Measurements from ENCODE around the gene PIK3C3. TPM values are rescaled to one million over a fixed set of nuclear protein-coding genes. Genes with fewer than 3 reads are reported as not detected.

PIK3C3 gene
- total RNA-seq, 1 experiment from 2014 or later, result 50.5 TPM

DNA sequence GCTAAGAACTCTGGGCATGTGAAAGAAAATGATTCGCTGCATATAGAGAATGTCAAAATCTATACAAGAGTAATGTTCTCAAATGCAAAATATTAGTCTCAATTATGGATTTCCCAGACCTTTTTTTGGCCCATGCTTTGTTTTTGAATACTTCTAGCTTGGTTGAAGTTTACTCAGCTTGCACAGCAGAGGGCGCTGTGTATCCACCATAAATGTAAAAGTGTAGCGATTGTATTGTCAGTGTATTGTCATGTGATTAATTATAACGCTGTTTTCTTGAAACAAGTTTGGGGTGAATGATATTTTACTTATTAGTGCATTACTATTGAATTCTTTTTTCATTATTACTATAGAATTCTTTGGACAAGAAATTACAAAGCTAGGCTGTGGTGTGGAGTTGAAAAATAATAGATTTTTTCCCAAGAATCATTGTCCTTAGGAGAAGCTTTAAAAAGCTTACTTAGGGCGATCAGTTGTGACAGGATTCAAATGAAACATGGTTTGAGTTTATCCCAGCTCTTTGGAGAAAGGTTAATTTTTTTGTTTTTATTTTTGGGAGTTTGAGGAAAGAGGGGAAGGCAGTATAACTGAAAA, 98.3 kb downstream of the PIK3C3 start:
- intact Hi-C loops (cut with micrococcal nuclease), result loop anchor here (2.0 to 5.0 kb wide), 3 partner anchors 62 to 1510 kb away; no protein-coding TSS in a partner anchor
- peak; percentile 56 for DNase-seq (ENCODE audit: unreplicated experiment)
- Mint-ChIP-seq H3K4me3 (ENCODE audit: unreplicated experiment) (no peak overlapping the region), H3K27ac (ENCODE audit: low read depth, unreplicated experiment) (peak overlapping the region; percentile 59), H3K27me3 (ENCODE audit: insufficient read depth, unreplicated experiment) (no peaks in the 10 kb centered on the region), H3K36me3 (ENCODE audit: insufficient read depth, unreplicated experiment) (peaks cover 44% of the 10 kb centered on the region), H3K4me1 (ENCODE audit: insufficient read depth, unreplicated experiment) (peaks cover 7% of the 10 kb centered on the region), H3K9me3 (ENCODE audit: unreplicated experiment) (no peaks in the 10 kb centered on the region)
- POLR2A ChIA-PET, result interaction anchor here (0.8 to 1.2 kb wide), 4 partner anchors 14 to 36 kb away, joined by 3 to 4 read pairs (median 3); no protein-coding TSS in a partner anchor
- no TSS peak for BruUV-seq (replicated peaks)
- TF ChIP-seq, protein P1, sequence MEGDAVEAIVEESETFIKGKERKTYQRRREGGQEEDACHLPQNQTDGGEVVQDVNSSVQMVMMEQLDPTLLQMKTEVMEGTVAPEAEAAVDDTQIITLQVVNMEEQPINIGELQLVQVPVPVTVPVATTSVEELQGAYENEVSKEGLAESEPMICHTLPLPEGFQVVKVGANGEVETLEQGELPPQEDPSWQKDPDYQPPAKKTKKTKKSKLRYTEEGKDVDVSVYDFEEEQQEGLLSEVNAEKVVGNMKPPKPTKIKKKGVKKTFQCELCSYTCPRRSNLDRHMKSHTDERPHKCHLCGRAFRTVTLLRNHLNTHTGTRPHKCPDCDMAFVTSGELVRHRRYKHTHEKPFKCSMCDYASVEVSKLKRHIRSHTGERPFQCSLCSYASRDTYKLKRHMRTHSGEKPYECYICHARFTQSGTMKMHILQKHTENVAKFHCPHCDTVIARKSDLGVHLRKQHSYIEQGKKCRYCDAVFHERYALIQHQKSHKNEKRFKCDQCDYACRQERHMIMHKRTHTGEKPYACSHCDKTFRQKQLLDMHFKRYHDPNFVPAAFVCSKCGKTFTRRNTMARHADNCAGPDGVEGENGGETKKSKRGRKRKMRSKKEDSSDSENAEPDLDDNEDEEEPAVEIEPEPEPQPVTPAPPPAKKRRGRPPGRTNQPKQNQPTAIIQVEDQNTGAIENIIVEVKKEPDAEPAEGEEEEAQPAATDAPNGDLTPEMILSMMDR (IDR thresholded peaks at IDR 0.05; ENCODE audit: unreplicated experiment), result peak; percentile 66
- CTCF ChIA-PET, result interaction anchor here (0.5 to 3.3 kb wide), 44 partner anchors 9 to 1873 kb away, joined by 3 to 23 read pairs (median 4); no protein-coding TSS in a partner anchor

DNA sequence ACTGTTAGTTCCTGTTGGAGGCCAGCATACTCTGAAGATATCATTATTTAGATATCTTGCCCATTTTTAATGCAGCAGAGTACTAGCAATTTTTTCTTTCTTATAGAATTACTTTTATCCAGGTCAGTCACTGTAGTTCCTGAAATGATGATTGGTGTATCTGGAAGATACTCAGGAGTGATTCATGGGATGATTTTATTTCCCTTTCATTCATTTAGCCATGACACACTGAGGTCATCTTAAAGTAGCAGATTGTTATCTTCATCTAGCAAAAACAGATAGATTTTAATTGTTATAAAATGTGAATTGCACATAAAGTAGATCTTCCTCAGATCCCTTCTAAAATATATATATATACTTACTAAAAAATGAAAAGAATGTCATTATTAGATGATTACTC, 109.1 kb downstream of the PIK3C3 start:
- H3K4me1 Mint-ChIP-seq (ENCODE audit: insufficient read depth, unreplicated experiment), result no peaks in the 10 kb centered on the region
- no peak for DNase-seq (ENCODE audit: unreplicated experiment)
- ChIA-PET POLR2A (no interaction called here), CTCF (interaction anchor here (1.0 to 1.4 kb wide), 2 partner anchors 10 to 11 kb away, joined by 3 to 4 read pairs; no protein-coding TSS in a partner anchor)
- no peaks in the 10 kb centered on the region for H3K9me3 Mint-ChIP-seq (ENCODE audit: unreplicated experiment)
- no peaks in the 10 kb centered on the region for H3K27me3 Mint-ChIP-seq (ENCODE audit: insufficient read depth, unreplicated experiment)
- TF ChIP-seq, protein P1 (IDR thresholded peaks at IDR 0.05; ENCODE audit: unreplicated experiment), result no peak
- H3K36me3 Mint-ChIP-seq (ENCODE audit: insufficient read depth, unreplicated experiment), result peaks cover 43% of the 10 kb centered on the region
- peak overlapping the region; percentile 46 for H3K27ac Mint-ChIP-seq (ENCODE audit: low read depth, unreplicated experiment)
- no TSS peak for BruUV-seq (replicated peaks)
- intact Hi-C loops (cut with micrococcal nuclease), result no loop called here
- no peak overlapping the region for H3K4me3 Mint-ChIP-seq (ENCODE audit: unreplicated experiment)

DNA sequence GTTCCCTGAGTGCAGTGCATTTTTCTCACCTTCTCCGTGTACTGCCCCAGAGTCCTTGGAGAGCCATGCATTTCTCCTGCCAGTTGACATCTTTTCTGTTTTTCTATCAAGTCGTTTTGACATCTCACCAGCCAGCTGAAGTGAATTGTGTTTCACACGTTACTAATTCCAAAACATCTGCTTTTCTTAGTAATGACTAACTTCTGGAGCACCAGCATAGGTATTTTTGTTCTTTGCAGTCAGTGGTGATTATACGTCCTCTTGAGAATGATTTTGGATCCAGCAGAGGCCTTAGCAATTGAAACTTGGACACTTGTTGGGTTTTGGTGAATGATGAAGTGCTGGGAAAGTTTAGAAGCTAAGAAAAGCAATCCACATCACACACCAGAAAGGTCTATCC, 112.5 kb downstream of the PIK3C3 start:
- Mint-ChIP-seq H3K27me3 (ENCODE audit: insufficient read depth, unreplicated experiment) (no peaks in the 10 kb centered on the region), H3K36me3 (ENCODE audit: insufficient read depth, unreplicated experiment) (peaks cover 54% of the 10 kb centered on the region), H3K9me3 (ENCODE audit: unreplicated experiment) (no peaks in the 10 kb centered on the region), H3K4me3 (ENCODE audit: unreplicated experiment) (no peak overlapping the region), H3K4me1 (ENCODE audit: insufficient read depth, unreplicated experiment) (no peaks in the 10 kb centered on the region), H3K27ac (ENCODE audit: low read depth, unreplicated experiment) (no peak overlapping the region)
- no TSS peak for BruUV-seq (replicated peaks)
- CTCF ChIA-PET, result interaction anchor here (1.2 to 2.6 kb wide), 4 partner anchors 9 to 47 kb away, joined by 3 to 23 read pairs (median 11); no protein-coding TSS in a partner anchor
- TF ChIP-seq, protein P1 (IDR thresholded peaks at IDR 0.05; ENCODE audit: unreplicated experiment), result no peak
- DNase-seq (ENCODE audit: unreplicated experiment), result no peak
- intact Hi-C loops (cut with micrococcal nuclease), result no loop called here
- POLR2A ChIA-PET, result interaction anchor here (1.3 kb wide), 1 partner anchor 14 kb away, joined by 3 read pairs; no protein-coding TSS in a partner anchor

DNA sequence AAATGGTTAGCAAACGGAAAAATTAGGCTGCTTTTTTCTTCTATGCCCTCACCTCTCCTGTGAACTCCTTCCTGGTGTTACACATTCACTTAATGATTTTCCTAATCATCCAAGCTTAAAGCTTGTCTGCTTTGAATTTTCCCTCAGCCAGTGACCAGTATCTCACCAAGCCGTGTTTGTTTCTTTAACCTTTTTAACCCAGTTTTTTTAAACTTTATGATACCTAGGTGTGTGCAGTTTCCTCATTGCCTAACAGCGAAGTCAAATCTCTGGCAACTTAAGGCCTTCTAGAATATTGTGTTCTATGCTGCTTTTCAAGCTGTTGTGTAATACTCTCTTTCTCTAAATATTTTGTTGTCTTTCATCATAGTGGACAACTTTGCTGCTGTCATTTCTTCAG, 113.0 kb downstream of the PIK3C3 start:
- Mint-ChIP-seq H3K36me3 (ENCODE audit: insufficient read depth, unreplicated experiment) (peaks cover 54% of the 10 kb centered on the region), H3K27ac (ENCODE audit: low read depth, unreplicated experiment) (no peak overlapping the region), H3K4me3 (ENCODE audit: unreplicated experiment) (no peak overlapping the region), H3K9me3 (ENCODE audit: unreplicated experiment) (no peaks in the 10 kb centered on the region), H3K27me3 (ENCODE audit: insufficient read depth, unreplicated experiment) (no peaks in the 10 kb centered on the region), H3K4me1 (ENCODE audit: insufficient read depth, unreplicated experiment) (no peaks in the 10 kb centered on the region)
- ChIA-PET CTCF (interaction anchor here (1.2 to 2.6 kb wide), 4 partner anchors 8 to 1316 kb away, joined by 3 to 23 read pairs (median 6); no protein-coding TSS in a partner anchor), POLR2A (interaction anchor here (1.3 kb wide), 1 partner anchor 15 kb away, joined by 3 read pairs; no protein-coding TSS in a partner anchor)
- BruUV-seq (replicated peaks), result no TSS peak
- TF ChIP-seq, protein P1 (IDR thresholded peaks at IDR 0.05; ENCODE audit: unreplicated experiment), result no peak
- intact Hi-C loops (cut with micrococcal nuclease), result no loop called here
- DNase-seq (ENCODE audit: unreplicated experiment), result no peak
